ENCODE data around the gene SLC12A5. TPM values are rescaled to one million over a fixed set of nuclear protein-coding genes. Genes with fewer than 3 reads are reported as not detected.

The SLC12A5 gene
- total RNA-seq, 2 donors from 2014 or later: not detected

GRCh38 chr20:46017272-46017671 is 11.7 kb upstream of the SLC12A5 start:
- no peak overlapping the region for H3K27ac ChIP-seq
- no peaks in the 10 kb centered on the region for H3K36me3 ChIP-seq
- H3K27me3 ChIP-seq (replicated peaks; ENCODE audit: insufficient read depth): peaks cover 10% of the 10 kb centered on the region
- no peak for TF ChIP-seq CTCF (IDR thresholded peaks at IDR 0.05)
- DNase-seq (ENCODE audit: low spot score) (no peak), ATAC-seq (ENCODE audit: insufficient number of reproducible peaks, low FRiP score, low read depth) (no peak)
- H3K4me3 ChIP-seq: no peak overlapping the region
- H3K9me3 ChIP-seq: no peaks in the 10 kb centered on the region
- peaks cover 12 to 14% of the 10 kb centered on the region in 2 donors for H3K4me1 ChIP-seq (ENCODE audit: control insufficient read depth in 1 of 2, low read depth in 2 of 2)

GRCh38 chr20:46018112-46018511 is 10.9 kb upstream of the SLC12A5 start:
- peaks cover 9% of the 10 kb centered on the region for H3K27me3 ChIP-seq (replicated peaks; ENCODE audit: insufficient read depth)
- H3K36me3 ChIP-seq: no peaks in the 10 kb centered on the region
- peaks cover 12 to 22% of the 10 kb centered on the region in 2 donors for H3K4me1 ChIP-seq (ENCODE audit: control insufficient read depth in 1 of 2, low read depth in 2 of 2)
- H3K9me3 ChIP-seq: no peaks in the 10 kb centered on the region
- DNase-seq (ENCODE audit: low spot score): no peak
- no peak overlapping the region for H3K4me3 ChIP-seq
- no peak for ATAC-seq (ENCODE audit: insufficient number of reproducible peaks, low FRiP score, low read depth)
- no peak overlapping the region for H3K27ac ChIP-seq
- no peak for TF ChIP-seq CTCF (IDR thresholded peaks at IDR 0.05)

GRCh38 chr20:46018611-46019010 is 10.4 kb upstream of the SLC12A5 start:
- peaks cover 12 to 19% of the 10 kb centered on the region in 2 donors for H3K4me1 ChIP-seq (ENCODE audit: control insufficient read depth in 1 of 2, low read depth in 2 of 2)
- DNase-seq (ENCODE audit: low spot score) (no peak), ATAC-seq (ENCODE audit: insufficient number of reproducible peaks, low FRiP score, low read depth) (no peak)
- H3K4me3 ChIP-seq: no peak overlapping the region
- no peaks in the 10 kb centered on the region for H3K9me3 ChIP-seq
- TF ChIP-seq CTCF (IDR thresholded peaks at IDR 0.05): no peak
- H3K36me3 ChIP-seq: no peaks in the 10 kb centered on the region
- no peak overlapping the region for H3K27ac ChIP-seq
- peaks cover 4% of the 10 kb centered on the region for H3K27me3 ChIP-seq (replicated peaks; ENCODE audit: insufficient read depth)

GRCh38 chr20:46020555-46020954 is 8.5 kb upstream of the SLC12A5 start:
- Histone ChIP-seq H3K4me1 (ENCODE audit: control insufficient read depth in 1 of 2, low read depth in 2 of 2) (peaks cover 7 to 15% of the 10 kb centered on the region in 2 donors), H3K27me3 (replicated peaks; ENCODE audit: insufficient read depth) (no peaks in the 10 kb centered on the region), H3K9me3 (no peaks in the 10 kb centered on the region), H3K36me3 (no peaks in the 10 kb centered on the region), H3K4me3 (no peak overlapping the region), H3K27ac (no peak overlapping the region)
- ATAC-seq (ENCODE audit: insufficient number of reproducible peaks, low FRiP score, low read depth) (no peak), DNase-seq (ENCODE audit: low spot score) (no peak)
- TF ChIP-seq CTCF (IDR thresholded peaks at IDR 0.05): no peak

- ATAC-seq (ENCODE audit: insufficient number of reproducible peaks, low FRiP score, low read depth) (no peak), DNase-seq (ENCODE audit: low spot score) (no peak)
- Histone ChIP-seq H3K9me3 (no peaks in the 10 kb centered on the region), H3K4me3 (peak overlapping the region; percentile 54), H3K4me1 (ENCODE audit: control insufficient read depth in 1 of 2, low read depth in 2 of 2) (peaks cover 7 to 15% of the 10 kb centered on the region in 2 donors), H3K36me3 (no peaks in the 10 kb centered on the region), H3K27ac (no peak overlapping the region), H3K27me3 (replicated peaks; ENCODE audit: insufficient read depth) (no peaks in the 10 kb centered on the region)
- no peak for TF ChIP-seq CTCF (IDR thresholded peaks at IDR 0.05)
Observed at GRCh38 chr20:46021361-46022359, 7.4 kb upstream of the SLC12A5 start.

All from thoracic aorta (tissue), 2 donors.